Mesenchymal stem cell (in vitro differentiated cells and primary cell): ENCODE results near the gene IL20RB.
"Not testable (repeated sequence)": the region's sequence is repeated elsewhere in the genome, so short reads cannot be mapped to it uniquely, and the experiment has no call there.

Experiments used
- DNase-seq: peaks from one replicate; pipeline ENCODE4 v3.0.0-alpha.2; 2013
- H2AFZ ChIP-seq: one replicate; pipeline ENCODE4 v1.6.1; 2013; ENCODE audit warnings: low read depth, mild to moderate bottlenecking, control low read depth, inconsistent platforms, low read length, moderate library complexity
- H2AK5ac ChIP-seq: 2 replicates; pipeline ENCODE4 v1.6.1; 2013; ENCODE audit warnings: low read length, moderate library complexity, mild to moderate bottlenecking, inconsistent platforms; ENCODE audit not compliant: severe bottlenecking
- H2BK120ac ChIP-seq: one replicate; pipeline ENCODE4 v1.6.1; 2013; ENCODE audit warnings: low read depth, mild to moderate bottlenecking, inconsistent platforms, low read length, moderate library complexity
- H2BK12ac ChIP-seq, 2 experiments: one replicate each; pipeline ENCODE4 v1.6.1; 2013; ENCODE audit warnings: inconsistent platforms in 2 of 2, low read length in 2 of 2, mild to moderate bottlenecking in 2 of 2, moderate library complexity in 2 of 2, control low read depth in 1 of 2
- H2BK15ac ChIP-seq: one replicate; pipeline ENCODE4 v1.6.1; 2013; ENCODE audit warnings: mild to moderate bottlenecking, low read depth, inconsistent platforms; ENCODE audit not compliant: poor library complexity, severe bottlenecking
- H2BK5ac ChIP-seq: 2 replicates; pipeline ENCODE4 v1.6.1; 2013; ENCODE audit warnings: low read depth, mild to moderate bottlenecking, low read length, control low read depth, inconsistent platforms; ENCODE audit not compliant: poor library complexity, severe bottlenecking
- H3K14ac ChIP-seq, 2 experiments: one replicate each; pipeline ENCODE4 v1.6.1; 2013; ENCODE audit warnings: inconsistent platforms in 2 of 2, low read length in 2 of 2, control low read depth in 1 of 2, mild to moderate bottlenecking in 1 of 2, moderate library complexity in 1 of 2
- H3K18ac ChIP-seq, 2 experiments: one replicate each; pipeline ENCODE4 v1.6.1; 2013; ENCODE audit warnings: inconsistent platforms in 2 of 2, low read length in 2 of 2, control low read depth in 1 of 2, low read depth in 1 of 2, mild to moderate bottlenecking in 1 of 2
- H3K23ac ChIP-seq, 2 experiments: one replicate each; pipeline ENCODE4 v1.6.1; 2013; ENCODE audit warnings: inconsistent platforms in 2 of 2, low read length in 2 of 2, mild to moderate bottlenecking in 2 of 2, moderate library complexity in 2 of 2, control low read depth in 1 of 2
- H3K27ac ChIP-seq: 2 replicates; pipeline ENCODE4 v1.5.1; 2013; ENCODE audit warnings: mild to moderate bottlenecking, moderate library complexity, low read length, control low read depth, inconsistent platforms; ENCODE audit not compliant: poor library complexity, severe bottlenecking
- H3K27me3 ChIP-seq, 2 experiments: 2 replicates each; pipeline versions ENCODE4 v1.6.1 to v1.7.0; 2013; ENCODE audit warnings: low read length in 2 of 2, mild to moderate bottlenecking in 2 of 2, moderate library complexity in 2 of 2, control low read depth in 1 of 2, inconsistent platforms in 1 of 2; ENCODE audit not compliant: control insufficient read depth in 1 of 2, insufficient read depth in 1 of 2
- H3K36me3 ChIP-seq, 2 experiments: 2 replicates each; pipeline versions ENCODE4 v1.6.1 to v1.7.0; 2013; ENCODE audit warnings: low read length in 2 of 2, control low read depth in 1 of 2, inconsistent platforms in 1 of 2, low read depth in 1 of 2, mild to moderate bottlenecking in 1 of 2; ENCODE audit not compliant: insufficient read depth in 2 of 2, control insufficient read depth in 1 of 2
- H3K4ac ChIP-seq, 2 experiments: one replicate each; pipeline ENCODE4 v1.6.1; 2013; ENCODE audit warnings: inconsistent platforms in 2 of 2, low read length in 2 of 2, mild to moderate bottlenecking in 2 of 2, moderate library complexity in 2 of 2, control low read depth in 1 of 2, low read depth in 1 of 2
- H3K4me1 ChIP-seq: 2 replicates; pipeline ENCODE4 v1.6.1; 2013; ENCODE audit warnings: low read depth, low read length, control low read depth; ENCODE audit not compliant: control insufficient read depth, insufficient read depth
- H3K4me2 ChIP-seq: 2 replicates; pipeline ENCODE4 v1.6.1; 2013; ENCODE audit warnings: low read length, mild to moderate bottlenecking, inconsistent platforms; ENCODE audit not compliant: poor library complexity, severe bottlenecking
- H3K4me3 ChIP-seq, 2 experiments: 2 replicates each; pipeline versions ENCODE4 v1.5.1 to v1.7.0; 2013; ENCODE audit warnings: low read length in 2 of 2, mild to moderate bottlenecking in 2 of 2, control low read depth in 1 of 2, low read depth in 1 of 2; ENCODE audit not compliant: insufficient read depth in 1 of 2
- H3K79me1 ChIP-seq: replicated peaks from 2 replicates; pipeline ENCODE4 v1.6.1; 2013; ENCODE audit warnings: mild to moderate bottlenecking, control low read depth, low read length, inconsistent platforms; ENCODE audit not compliant: poor library complexity, severe bottlenecking
- H3K9ac ChIP-seq: 2 replicates; pipeline ENCODE4 v1.7.0; 2013; ENCODE audit warnings: mild to moderate bottlenecking, low read length, moderate library complexity
- H3K9me3 ChIP-seq: 2 replicates; pipeline ENCODE4 v1.7.0; 2013; ENCODE audit warnings: mild to moderate bottlenecking, low read length; ENCODE audit not compliant: control insufficient read depth
- H4K8ac ChIP-seq: one replicate; pipeline ENCODE4 v1.6.1; 2013; ENCODE audit warnings: inconsistent platforms, mild to moderate bottlenecking, low read length, moderate library complexity
- H4K91ac ChIP-seq: one replicate; pipeline ENCODE4 v1.6.1; 2013; ENCODE audit warnings: mild to moderate bottlenecking, low read length, inconsistent platforms
- WGBS: methylation state at CpG from one replicate; pipeline ENCODE4 v1.1.7; 2013; ENCODE audit warnings: mixed read lengths; 5-methylcytosine and 5-hydroxymethylcytosine counted together

Gene IL20RB

DNA sequence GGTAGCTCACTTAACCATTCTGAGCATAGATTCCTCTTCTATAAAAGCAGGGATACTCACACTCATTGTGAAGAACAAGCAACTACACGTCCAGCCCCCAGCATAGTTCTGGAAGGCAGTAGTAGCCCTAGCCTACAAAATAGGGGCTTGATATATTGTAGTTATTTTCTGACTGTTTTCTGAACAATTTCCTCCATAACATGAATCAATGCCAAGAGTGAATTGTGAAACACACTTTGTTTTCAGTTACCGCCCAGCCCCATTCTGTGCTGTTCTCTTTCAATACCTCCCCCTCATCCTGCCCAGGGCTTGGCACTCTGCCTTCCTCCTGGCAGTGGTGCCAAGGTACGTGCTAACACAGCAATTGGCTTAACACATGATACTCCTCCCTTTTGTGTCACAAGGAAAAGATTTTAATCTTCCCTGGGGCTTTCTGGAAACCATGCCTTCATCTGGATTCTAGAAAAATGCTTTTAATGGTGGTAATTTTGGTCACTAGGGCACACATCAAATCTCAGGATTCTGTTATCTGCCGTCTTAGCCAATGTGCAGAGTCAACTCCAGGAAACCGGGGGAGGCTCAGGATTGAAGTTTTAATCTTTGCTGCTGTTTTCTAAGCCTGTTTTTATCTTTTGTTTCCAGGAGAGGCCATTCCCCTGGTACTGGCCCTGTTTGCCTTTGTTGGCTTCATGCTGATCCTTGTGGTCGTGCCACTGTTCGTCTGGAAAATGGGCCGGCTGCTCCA, 37.2 kb downstream of the IL20RB start:
- Histone ChIP-seq H3K18ac (no peak overlapping the region), H3K4me3 (no peak overlapping the region), H3K14ac (no peak overlapping the region), H3K36me3 (no peaks in the 10 kb centered on the region), H3K79me1 (no peaks in the 10 kb centered on the region), H3K27ac (no peak overlapping the region), H2BK15ac (no peak overlapping the region), H3K4ac (no peak overlapping the region), H3K23ac (no peak overlapping the region), H3K4me2 (no peak overlapping the region), H4K8ac (no peak overlapping the region), H2BK5ac (no peak overlapping the region), H3K9me3 (no peaks in the 10 kb centered on the region), H4K91ac (no peak overlapping the region), H3K27me3 (no peaks in the 10 kb centered on the region), H3K4me1 (no peaks in the 10 kb centered on the region), H2BK12ac (no peak overlapping the region), H2AFZ (no peak overlapping the region), H2AK5ac (no peak overlapping the region), H2BK120ac (no peak overlapping the region), H3K9ac (peak overlapping the region; percentile 44)
- 95% methylated on average over 7 of the region's 8 CpGs for WGBS
- no peak for DNase-seq

GRCh38 chr3:136995652-136996051, 37.9 kb downstream of the IL20RB start:
- Histone ChIP-seq H3K9ac (peak overlapping the region; percentile 44), H3K4me1 (no peaks in the 10 kb centered on the region), H3K27ac (no peak overlapping the region), H3K23ac (no peak overlapping the region), H3K9me3 (no peaks in the 10 kb centered on the region), H2AFZ (no peak overlapping the region), H3K4ac (no peak overlapping the region), H2AK5ac (no peak overlapping the region), H2BK15ac (no peak overlapping the region), H3K18ac (no peak overlapping the region), H3K14ac (no peak overlapping the region), H4K8ac (no peak overlapping the region), H2BK120ac (no peak overlapping the region), H3K4me3 (no peak overlapping the region), H2BK5ac (no peak overlapping the region), H2BK12ac (no peak overlapping the region), H3K79me1 (no peaks in the 10 kb centered on the region), H3K27me3 (no peaks in the 10 kb centered on the region), H3K4me2 (no peak overlapping the region), H3K36me3 (no peaks in the 10 kb centered on the region), H4K91ac (no peak overlapping the region)
- no peak for DNase-seq
- 91% methylated on average over 1 of the region's 1 CpG for WGBS

DNA sequence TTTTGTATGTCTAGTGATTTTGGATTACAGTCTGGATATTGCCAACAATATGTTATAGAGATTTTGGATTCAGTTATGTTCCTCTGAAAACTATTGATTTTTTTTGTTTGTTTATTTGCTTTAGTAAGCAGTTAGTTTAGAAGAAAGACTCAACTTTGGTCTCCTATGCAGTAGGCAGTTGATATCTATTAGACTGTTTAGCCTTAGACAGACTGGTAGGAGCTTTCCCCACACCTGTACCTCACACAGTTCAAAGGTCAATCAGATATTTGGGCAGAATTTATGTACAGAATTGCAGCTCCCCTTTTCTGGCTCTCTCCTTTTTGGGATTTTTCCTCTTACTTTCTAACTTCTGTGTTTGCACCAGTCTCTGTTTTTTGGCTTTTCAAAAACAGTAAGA, 42.3 kb downstream of the IL20RB start:
- no peak overlapping the region for H2BK15ac ChIP-seq
- H3K9ac ChIP-seq = no peak overlapping the region
- no peak overlapping the region for H3K14ac ChIP-seq
- no peaks in the 10 kb centered on the region for H3K79me1 ChIP-seq
- no peak overlapping the region for H2BK12ac ChIP-seq
- H3K9me3 ChIP-seq = no peaks in the 10 kb centered on the region
- H3K27ac ChIP-seq = no peak overlapping the region
- no peak overlapping the region for H3K4me3 ChIP-seq
- H2AK5ac ChIP-seq = no peak overlapping the region
- H4K8ac ChIP-seq = no peak overlapping the region
- no peak overlapping the region for H2AFZ ChIP-seq
- H3K27me3 ChIP-seq = no peaks in the 10 kb centered on the region
- no peak overlapping the region for H4K91ac ChIP-seq
- H3K4me1 ChIP-seq = no peaks in the 10 kb centered on the region
- no peak overlapping the region for H2BK120ac ChIP-seq
- no peak overlapping the region for H3K4me2 ChIP-seq
- no peak overlapping the region for H3K23ac ChIP-seq
- peaks cover 0 to 4% of the 10 kb centered on the region in 2 experiments for H3K36me3 ChIP-seq
- no peak for DNase-seq
- no peak overlapping the region for H3K4ac ChIP-seq
- no peak overlapping the region for H3K18ac ChIP-seq
- no peak overlapping the region for H2BK5ac ChIP-seq

- not testable (repeated sequence) for H3K4ac ChIP-seq, H3K23ac ChIP-seq, H2AK5ac ChIP-seq, H3K4me2 ChIP-seq, H4K91ac ChIP-seq, H4K8ac ChIP-seq, H2BK120ac ChIP-seq, H2AFZ ChIP-seq, H2BK5ac ChIP-seq, H3K18ac ChIP-seq, H3K9me3 ChIP-seq, H3K79me1 ChIP-seq, H3K27ac ChIP-seq, H2BK12ac ChIP-seq, H3K27me3 ChIP-seq, H3K4me3 ChIP-seq, H3K9ac ChIP-seq, H3K14ac ChIP-seq, DNase-seq, H3K4me1 ChIP-seq, H3K36me3 ChIP-seq, H2BK15ac ChIP-seq
- WGBS = 91% methylated on average over 9 of the region's 9 CpGs
Measured at GRCh38 chr3:137007376-137007775, 49.6 kb downstream of the IL20RB start.
